Left hindlimb (tissue), 1 donor: Measurements from ENCODE around the gene AMBRA1.

ENCODE experiments used
- DNase-seq: peaks from one replicate; pipeline ENCODE4 v3.0.0-alpha.2; 2018

Gene AMBRA1, protein sequence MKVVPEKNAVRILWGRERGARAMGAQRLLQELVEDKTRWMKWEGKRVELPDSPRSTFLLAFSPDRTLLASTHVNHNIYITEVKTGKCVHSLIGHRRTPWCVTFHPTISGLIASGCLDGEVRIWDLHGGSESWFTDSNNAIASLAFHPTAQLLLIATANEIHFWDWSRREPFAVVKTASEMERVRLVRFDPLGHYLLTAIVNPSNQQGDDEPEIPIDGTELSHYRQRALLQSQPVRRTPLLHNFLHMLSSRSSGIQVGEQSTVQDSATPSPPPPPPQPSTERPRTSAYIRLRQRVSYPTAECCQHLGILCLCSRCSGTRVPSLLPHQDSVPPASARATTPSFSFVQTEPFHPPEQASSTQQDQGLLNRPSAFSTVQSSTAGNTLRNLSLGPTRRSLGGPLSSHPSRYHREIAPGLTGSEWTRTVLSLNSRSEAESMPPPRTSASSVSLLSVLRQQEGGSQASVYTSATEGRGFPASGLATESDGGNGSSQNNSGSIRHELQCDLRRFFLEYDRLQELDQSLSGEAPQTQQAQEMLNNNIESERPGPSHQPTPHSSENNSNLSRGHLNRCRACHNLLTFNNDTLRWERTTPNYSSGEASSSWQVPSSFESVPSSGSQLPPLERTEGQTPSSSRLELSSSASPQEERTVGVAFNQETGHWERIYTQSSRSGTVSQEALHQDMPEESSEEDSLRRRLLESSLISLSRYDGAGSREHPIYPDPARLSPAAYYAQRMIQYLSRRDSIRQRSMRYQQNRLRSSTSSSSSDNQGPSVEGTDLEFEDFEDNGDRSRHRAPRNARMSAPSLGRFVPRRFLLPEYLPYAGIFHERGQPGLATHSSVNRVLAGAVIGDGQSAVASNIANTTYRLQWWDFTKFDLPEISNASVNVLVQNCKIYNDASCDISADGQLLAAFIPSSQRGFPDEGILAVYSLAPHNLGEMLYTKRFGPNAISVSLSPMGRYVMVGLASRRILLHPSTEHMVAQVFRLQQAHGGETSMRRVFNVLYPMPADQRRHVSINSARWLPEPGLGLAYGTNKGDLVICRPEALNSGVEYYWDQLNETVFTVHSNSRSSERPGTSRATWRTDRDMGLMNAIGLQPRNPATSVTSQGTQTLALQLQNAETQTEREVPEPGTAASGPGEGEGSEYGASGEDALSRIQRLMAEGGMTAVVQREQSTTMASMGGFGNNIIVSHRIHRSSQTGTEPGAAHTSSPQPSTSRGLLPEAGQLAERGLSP (N-terminal part only)

DNA sequence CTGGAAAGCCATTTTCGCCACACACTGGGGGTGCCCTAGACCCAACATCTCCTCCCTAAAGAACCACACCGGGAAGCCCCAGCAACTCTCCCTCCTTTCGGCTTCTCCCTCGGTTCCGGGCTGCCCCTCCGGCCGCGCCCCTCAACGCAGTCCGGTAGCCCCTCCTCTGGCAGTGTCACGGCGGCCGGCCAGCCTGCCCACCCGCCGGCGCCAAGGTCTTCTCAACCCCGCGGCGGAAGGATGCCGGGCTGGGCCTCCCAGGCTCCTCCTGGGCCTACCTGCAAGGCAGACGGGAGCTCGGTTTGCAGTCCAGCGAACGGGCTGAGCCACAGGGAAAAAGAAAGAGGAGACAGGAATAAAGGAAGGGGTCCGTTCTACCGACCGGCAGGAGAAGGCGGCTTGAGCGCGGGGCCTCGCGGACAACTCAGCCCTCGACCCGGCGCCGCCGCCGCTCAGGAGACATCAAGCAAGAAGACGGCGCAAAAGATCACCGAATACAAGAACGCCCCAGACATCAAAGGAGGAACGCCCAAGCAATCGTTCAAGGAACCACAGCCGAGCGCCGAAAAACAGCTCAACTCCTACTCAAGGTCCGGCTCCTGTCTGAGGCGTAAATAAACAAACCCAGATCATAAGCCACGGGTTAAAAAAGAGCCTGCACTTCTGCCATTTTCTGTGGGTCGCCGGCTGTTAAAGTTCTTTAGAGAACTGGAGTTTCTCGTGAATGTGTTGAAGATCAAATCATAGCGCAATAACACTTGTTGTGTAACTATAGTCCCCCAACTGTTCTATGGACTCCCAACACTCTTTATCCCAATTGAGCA lies at the start of gene AMBRA1:
TSS of gene AMBRA1 (minus strand) at position 474 of the 824 bp plus-strand sequence. CDS start 45,643 bp downstream, outside the sequence.
- peak; percentile 91 for DNase-seq

DNA sequence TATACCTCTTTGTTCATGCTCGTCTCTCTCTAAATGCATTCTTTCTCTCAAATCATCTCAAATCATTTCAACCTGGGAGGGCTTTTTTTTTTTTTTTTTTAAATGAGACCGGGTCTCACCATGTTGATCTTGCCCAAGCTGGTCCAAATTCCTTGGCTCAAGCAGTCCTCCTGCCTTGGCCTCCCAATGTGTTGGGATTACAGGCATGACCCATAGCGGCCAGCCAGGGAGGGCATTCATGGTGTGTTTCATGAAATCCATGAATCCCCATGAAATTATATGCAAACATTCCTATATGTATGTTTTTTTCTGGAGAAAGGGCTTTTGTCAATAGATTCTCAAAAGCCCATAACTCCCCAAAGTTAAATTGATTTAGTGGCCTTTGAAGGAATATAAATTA lies 49.7 kb upstream of the AMBRA1 start:
- DNase-seq: no peak

DNA sequence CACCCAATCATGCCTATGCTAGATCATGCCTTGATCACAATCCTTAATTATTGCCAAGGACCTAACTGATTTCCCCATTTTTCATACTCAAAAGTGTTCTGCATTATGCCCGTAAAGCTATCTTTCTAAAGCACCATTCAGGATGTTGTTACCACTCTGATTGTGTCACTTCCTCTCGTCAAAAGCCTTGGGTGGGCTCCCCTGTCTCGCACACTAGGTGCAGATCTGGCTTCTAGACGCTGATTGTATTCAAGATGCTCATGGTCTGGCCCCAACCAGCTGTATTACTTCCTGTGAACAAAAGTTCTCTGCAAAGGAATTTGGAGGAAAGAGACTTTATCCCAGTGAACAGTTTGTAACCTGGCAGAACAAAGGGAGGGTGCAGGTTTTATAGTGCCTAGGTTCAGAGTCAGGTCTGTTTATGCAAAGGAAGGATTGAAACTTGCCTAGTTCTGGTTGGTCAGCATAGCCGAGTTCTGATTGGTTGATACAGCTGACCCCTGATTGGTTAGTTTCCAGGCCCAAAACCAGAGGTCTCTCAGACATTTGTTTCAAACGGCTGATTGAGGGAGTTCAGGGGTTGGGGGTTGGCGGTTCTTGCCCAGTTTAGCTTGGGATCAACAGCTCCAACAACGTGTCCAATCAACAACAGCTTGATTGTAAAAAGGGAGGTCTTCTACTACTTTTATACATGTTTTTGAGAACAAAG lies 49.0 kb upstream of the AMBRA1 start:
- DNase-seq: no peak

DNA sequence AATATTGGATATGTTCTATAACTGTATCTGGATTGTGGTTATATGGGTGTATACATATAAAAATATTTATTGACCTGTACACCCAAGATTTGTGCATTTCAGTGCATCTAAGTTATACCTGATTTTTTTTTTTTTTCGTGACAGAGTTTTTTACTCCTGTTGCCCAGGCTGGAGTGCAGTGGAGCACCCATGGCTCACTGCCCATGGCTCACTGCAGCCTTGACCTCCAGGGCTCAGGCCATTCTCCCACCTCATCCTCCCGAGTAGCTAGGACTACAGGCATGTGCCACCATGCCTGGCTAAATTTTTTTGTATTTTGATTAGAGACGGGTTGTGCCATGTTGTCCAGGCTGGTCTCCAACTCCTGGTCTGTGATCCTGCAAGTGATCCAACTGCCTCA lies 47.8 kb upstream of the AMBRA1 start:
- no peak for DNase-seq

DNA sequence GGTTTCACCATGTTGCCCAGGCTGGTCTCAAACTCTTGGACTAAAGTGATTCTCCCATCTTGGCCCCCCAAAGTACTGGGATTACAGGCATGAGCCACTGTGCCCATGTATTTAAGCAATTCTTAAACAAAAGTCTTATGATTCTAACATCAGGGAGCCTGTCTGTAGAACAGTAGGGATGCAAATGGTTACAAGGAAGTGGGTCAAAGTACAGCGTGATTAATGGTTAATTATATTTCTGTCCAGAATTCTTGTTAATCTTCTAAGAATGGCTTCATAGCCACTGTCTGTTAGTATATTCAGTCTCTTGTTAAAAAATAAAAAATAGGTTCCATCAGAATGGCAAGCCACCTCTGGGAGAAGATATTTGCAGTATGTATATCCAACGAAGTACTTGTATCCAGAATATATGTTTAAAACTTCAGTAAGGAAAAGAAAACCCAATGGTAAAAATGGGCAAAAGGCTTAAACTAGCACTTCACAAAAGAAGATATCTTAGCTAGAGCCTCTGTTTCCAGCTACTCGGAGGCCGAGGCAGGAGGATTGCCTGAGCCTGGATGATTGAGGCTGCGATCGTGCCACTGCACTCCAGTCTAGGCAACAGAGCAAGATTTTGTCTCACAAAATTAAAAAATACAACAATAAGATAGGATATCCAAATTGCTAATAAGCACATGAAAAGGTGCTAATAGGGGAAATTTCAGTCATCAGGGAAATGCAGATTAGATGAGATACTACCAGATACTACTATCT lies 46.4 kb upstream of the AMBRA1 start:
- DNase-seq: no peak

DNA sequence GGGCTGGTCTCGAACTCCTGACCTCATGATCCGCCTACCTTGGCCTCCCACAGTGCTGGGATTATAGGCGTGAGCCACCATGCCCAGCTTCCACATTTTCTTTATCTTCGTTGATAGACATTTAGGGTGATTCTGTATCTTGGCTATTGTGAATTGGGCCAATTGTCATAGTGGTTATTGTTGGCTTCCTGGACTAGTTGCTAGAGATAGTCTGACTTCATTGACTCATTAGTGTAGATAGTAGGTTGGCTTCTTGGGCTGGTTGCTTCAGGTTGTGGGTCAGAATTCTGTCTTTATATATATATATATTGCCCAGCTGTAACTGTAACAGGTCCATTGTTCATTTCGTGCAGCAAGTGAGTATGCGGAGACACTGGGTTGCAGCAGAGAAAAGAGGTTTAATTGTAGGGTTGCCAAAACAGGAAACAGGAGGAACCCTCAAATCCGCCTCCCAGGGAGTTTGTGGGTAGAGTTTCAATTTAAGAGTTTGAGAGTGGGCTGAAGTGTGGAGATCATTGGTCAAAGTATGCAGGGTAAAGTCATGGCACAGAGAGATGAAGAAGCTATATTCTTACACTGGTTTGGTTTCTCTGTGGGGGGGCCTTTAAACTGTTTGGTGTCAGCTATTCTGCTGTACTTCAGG lies 45.5 kb upstream of the AMBRA1 start:
- no peak for DNase-seq

DNA sequence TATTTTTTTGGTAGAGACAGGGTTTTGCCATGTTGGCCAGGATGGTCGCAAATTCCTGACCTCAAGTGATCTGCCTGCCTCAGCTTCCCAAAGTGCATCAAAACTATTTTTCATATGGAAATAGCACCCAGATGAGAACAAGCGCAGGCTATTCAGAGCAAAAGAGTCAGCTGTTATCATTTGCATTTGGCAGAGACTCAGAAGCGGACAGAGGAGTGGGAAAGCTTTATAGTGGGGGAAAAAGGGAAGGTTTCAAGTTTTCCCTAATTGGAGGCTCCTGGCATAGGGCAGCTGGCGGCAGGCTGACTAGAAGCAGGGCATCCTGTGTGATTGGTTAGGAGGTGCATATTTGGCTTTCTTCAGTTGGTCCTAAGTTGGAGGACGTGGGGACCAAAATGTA lies 43.7 kb upstream of the AMBRA1 start:
- DNase-seq: no peak

DNA sequence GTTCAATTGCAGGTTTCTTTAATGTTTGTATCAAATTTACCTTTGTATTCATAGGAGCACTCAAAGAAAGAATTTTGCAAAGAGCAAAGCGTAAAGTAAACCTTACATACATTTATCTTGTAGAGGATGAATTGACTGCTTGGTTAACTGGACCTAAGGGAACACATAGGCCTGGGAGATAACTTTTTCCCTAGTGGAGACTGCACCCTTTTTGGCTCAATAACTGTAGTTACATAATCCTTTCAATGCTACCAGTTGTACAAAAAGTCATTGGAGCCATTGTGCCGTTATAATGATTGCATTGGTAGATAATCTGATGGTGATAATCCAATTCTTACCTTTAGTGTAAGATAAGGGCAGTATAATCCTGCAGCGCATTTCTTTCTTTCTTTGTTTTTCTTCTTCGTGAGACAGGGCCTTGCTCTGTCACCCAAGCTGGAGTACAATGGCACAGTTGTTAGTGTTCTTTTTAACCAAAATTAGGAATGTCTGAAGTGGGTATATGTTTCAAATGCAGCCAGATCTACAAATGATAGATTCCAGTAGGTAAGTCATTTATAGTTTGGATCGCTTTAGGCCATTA lies 41.8 kb upstream of the AMBRA1 start:
- no peak for DNase-seq

DNA sequence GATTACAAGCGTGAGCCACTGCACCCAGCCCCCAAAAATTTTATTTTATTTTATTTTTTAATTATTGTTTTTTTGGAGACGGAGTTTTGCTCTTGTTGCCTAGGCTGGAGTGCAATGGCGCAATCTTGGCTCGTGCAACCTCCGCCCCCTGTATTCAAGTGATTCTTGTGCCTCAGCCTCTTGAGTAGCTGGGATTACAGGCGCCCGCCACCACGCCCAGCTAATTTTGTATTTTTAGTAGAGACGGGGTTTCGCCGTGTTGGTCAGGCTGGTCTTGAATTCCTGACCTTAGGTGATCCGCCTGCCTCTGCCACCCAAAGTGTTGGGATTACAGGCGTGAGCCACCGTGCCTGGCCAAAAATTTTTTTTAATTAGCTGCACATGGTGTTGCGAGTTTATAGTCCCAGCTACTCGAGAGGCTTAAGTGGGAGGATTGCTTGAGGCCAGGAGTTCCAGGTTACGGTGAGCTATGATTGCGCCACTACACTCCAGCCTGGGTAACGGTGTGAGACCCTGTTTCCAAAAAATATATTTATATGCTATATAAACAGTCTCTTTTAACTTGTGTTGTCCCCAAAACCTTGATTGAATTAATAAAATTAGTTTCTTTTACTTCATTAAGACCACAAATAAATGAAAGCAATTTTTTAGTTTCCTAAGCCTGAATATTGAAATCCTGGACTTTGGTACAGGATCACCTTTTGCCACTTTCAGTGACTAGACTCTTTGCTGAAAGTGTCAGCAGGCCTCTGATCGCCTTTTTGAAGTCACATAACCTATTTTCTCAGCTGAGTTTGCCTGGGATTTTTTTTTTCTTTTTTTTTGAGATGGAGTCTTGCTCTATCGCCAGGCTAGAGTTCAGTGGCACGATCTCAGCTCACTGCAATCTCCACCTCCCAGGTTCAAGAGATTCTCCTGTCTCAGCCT lies 39.7 kb upstream of the AMBRA1 start:
- no peak for DNase-seq

DNA sequence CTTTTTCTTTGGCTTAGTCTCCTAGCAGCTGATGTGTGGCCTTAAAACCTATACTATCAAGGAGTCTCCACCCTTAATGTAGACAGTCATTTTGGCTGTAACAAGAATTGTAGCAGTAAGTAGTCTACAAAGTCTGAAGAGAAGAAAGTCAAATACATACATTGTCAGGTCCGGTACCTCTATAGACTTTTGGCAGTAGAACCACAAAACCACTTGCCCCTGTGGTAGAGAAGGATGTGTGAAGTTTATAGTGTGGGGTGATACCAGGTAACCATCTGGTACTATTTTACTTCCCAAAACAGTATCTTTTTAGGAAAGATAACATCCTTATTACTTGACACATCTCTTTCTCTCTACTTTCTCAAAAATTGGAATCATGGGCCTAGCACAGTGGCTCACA lies 38.7 kb upstream of the AMBRA1 start:
- no peak for DNase-seq

DNA sequence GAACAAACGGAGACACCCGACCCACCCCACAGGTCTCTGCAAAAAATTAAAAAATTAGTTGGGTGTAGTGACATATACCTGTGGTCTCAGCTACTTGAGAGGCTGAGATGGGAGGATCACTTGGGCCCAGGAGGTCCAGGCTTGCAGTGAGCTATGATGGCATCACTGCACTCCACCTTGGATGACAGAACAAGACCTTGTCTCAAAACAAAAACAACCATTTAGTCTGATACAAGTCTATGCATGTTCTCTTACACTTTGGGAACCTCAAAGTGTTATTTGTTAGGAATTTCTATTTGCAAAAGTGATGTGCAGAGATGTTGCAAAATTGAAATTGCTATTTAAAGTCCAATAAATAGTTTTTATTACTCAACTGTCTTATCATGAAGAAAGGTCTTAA lies 37.9 kb upstream of the AMBRA1 start:
- no peak for DNase-seq

DNA sequence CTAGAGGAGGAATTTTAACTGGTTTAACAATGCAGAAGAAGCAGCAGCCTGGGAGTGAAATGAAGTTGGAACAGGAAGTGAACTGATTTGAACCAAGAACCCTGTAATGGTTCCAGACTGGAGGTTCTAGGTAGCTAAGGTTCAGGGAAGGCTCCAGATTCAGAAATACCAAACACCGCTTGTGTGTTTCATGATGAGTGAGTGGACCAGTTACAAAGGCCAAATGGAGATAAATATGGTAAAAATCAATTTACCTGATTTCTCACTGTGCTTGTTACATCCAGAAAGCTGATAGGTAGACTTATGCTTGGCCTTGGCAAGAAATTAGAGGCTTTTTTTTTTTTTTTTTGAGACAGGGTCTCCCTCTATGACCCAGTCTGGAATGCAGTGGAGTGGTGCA lies 36.4 kb upstream of the AMBRA1 start:
- DNase-seq: no peak

DNA sequence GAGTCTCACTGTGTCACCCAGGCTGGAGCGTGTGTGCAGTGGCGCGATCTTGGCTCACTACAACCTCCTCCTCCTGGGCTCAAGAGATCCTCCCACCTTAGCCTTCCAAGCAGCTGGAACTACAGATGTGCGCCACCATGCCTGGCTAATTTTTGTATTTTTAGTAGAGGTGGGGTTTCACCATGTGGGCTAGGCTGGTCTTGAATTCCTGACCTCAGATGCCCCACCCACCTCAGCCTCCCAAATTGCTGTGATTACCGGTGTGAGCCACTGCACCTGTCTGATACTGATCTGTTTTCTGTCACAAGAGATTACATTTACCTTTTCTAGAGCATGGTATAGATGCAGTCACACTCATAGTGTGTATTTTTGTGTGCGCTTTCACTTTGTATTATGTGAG lies 35.1 kb upstream of the AMBRA1 start:
- no peak for DNase-seq

DNA sequence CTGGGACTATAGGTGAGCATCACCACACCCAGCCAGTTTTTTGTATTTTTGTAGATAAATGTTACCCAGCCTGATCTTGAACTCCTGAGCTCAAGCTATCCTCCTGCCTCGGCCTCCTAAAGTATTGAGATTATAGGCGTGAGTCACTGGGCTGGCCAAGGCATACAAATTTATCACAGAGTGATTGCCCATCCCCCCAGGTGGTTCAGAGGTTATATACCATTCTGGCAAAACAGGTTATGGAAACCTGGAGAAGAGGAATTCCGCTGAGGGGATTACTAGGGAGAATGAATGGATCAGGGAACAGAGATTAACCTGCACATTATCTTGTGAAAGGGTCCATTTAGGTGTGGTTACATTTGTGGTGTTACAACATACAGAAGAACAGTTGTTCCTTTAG lies 31.6 kb upstream of the AMBRA1 start:
- no peak for DNase-seq

DNA sequence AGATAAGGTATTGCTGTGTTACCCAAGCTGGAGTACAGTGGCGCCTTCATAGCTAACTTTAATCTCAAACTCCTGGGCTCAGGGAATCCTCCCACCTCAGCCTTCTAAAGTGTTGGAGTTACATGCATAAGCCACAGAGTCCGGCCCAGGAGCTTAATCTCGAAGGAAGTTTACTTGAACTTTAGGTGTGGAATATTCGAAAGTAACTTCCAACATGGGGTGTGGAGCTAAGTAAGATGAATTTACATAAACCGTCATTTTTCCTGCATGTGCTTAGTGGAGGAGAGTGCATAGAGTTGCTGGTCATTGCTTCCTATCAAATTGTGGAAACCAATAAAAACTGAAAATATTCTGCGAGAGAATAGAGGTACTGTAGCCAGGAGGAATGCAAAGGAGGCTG lies 25.0 kb upstream of the AMBRA1 start:
- no peak for DNase-seq

DNA sequence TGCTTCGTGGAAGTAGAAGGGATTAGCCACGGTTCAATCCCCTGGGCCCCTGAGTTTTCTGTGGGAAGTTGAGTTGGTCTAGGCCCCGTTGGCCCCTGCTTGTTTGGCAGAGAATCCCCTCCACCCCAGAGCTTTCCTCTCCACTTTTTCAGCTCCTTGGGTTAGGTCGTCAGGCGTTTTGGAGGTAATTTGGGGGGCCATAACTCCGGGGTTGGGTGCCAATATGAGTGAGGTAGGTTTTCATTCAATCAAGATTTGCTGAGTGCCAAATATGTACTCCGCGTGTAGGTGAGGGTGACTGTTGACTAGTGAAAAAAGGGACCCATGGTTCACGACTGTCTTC lies 24.1 kb upstream of the AMBRA1 start:
- no peak for DNase-seq

DNA sequence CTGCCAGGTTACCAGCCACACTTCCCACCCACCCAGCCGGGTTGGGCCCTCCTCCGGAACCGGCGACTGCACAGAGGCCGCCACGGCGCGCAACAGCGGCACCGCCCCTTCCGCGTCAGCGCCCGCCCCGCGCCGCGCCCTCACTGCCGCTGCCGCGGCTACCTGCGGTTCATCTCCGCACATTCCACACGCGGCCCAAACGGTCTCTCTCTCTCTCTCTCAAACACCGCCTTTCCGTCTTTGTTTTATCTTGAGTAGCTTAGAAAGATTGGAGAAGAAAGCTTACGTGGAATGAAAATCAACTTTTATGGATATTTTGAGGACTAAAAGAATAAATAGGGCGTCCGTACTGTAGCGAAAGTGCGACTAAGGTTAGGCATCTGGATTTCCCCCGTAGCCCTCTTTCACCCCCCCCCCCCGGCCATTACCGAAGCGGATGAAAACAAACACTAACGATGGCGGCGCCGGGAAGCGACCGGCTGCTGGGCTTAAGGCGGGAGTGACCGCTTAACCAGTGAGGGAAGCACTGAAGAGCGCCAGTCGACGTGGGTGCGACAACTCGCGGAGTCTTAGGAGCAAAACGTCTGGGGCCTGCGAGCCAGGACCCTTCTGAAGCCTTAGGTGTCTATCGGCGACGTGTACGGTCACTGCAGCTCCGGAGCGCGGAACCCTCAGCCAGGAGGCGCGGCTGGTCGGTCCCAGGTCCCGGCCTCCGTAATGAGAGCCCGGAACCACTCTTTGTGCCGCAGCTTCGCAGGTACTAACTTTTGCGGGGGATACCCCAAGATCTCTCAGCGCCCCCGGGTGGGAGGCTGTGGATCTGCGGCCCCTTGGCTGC lies 23.5 kb upstream of the AMBRA1 start, which contains the start of the genes ATG13 and HARBI1:
TSS of gene ATG13 (plus strand) at position 420 of the 838 bp plus-strand sequence. CDS start 26,739 bp downstream, outside the sequence.
TSS of gene HARBI1 (minus strand) at position 94 of the 838 bp plus-strand sequence. CDS start 990 bp downstream, outside the sequence.
- DNase-seq: peak; percentile 93
